ENCODE results near the gene TMEM63C.

TMEM63C gene

DNA sequence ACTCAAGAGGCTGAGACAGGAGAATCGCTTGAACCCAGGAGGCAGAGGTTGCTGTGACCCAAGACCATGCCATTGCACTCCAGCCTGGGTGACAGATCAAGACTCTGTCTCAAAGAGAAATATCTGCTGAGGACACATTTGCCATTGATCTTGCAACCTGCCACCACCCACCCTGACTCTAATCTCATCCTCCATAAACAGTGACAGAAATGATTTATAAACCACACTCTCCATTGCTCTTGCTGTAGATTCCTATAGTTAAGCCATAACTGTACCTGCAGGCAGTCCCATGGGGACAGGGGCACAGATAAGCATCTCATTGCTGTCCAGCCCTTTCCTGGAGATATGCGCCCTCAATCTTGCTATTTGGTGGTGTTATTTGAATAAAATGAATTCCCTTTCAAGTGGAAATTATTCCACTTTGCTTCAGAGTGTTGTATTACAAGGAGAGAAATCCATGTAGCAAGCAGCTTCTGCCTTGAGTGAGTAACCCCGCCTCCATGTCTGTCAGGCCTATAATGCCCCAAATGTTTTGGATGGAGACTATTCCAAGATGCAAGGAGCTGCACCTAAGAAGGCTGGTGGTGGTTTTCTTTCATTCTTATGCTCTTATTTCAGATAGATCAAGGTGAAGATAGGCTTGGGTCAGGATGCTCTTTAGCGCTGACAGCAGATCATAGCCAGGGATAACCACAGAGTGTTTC lies 37.0 kb upstream of the TMEM63C start:
- H3K36me3 ChIP-seq (replicated peaks; ENCODE audit: insufficient read depth, low read length) = no peaks in the 10 kb centered on the region
- H3K27ac ChIP-seq (ENCODE audit: low read length) = no peak overlapping the region
- no peak overlapping the region for H3K9ac ChIP-seq (ENCODE audit: low read length)
- H3K4me2 ChIP-seq (ENCODE audit: low read depth, low read length) = no peak overlapping the region
- H3K9me3 ChIP-seq (replicated peaks; ENCODE audit: insufficient read depth, low read length) = no peaks in the 10 kb centered on the region
- H3K9me2 ChIP-seq (replicated peaks; ENCODE audit: insufficient read depth, low read length) = no peaks in the 10 kb centered on the region
- peaks cover 23% of the 10 kb centered on the region for H3K27me3 ChIP-seq (replicated peaks; ENCODE audit: insufficient read depth, low read length)
- no peaks in the 10 kb centered on the region for H4K20me1 ChIP-seq (ENCODE audit: insufficient read depth, low read length)
- H2AFZ ChIP-seq (ENCODE audit: low read length) = no peak overlapping the region
- DNase-seq = no peak
- H3F3A ChIP-seq (ENCODE audit: insufficient read depth, low read length) = no peaks in the 10 kb centered on the region
- H3K4me3 ChIP-seq (ENCODE audit: low read length) = no peak overlapping the region
- no peaks in the 10 kb centered on the region for H3K79me2 ChIP-seq (ENCODE audit: low read length)
- no peak for TF ChIP-seq EZH2phosphoT487 (IDR thresholded peaks at IDR 0.05; ENCODE audit: low read length)
- TF ChIP-seq, protein P1, sequence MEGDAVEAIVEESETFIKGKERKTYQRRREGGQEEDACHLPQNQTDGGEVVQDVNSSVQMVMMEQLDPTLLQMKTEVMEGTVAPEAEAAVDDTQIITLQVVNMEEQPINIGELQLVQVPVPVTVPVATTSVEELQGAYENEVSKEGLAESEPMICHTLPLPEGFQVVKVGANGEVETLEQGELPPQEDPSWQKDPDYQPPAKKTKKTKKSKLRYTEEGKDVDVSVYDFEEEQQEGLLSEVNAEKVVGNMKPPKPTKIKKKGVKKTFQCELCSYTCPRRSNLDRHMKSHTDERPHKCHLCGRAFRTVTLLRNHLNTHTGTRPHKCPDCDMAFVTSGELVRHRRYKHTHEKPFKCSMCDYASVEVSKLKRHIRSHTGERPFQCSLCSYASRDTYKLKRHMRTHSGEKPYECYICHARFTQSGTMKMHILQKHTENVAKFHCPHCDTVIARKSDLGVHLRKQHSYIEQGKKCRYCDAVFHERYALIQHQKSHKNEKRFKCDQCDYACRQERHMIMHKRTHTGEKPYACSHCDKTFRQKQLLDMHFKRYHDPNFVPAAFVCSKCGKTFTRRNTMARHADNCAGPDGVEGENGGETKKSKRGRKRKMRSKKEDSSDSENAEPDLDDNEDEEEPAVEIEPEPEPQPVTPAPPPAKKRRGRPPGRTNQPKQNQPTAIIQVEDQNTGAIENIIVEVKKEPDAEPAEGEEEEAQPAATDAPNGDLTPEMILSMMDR (IDR thresholded peaks at IDR 0.05; ENCODE audit: low read length) = no peak
- TF ChIP-seq EZH2 (optimal IDR thresholded peaks at IDR 0.05; ENCODE audit: low read depth, low read length) = no peak
- no peaks in the 10 kb centered on the region for H3K4me1 ChIP-seq (ENCODE audit: low read length)

DNA sequence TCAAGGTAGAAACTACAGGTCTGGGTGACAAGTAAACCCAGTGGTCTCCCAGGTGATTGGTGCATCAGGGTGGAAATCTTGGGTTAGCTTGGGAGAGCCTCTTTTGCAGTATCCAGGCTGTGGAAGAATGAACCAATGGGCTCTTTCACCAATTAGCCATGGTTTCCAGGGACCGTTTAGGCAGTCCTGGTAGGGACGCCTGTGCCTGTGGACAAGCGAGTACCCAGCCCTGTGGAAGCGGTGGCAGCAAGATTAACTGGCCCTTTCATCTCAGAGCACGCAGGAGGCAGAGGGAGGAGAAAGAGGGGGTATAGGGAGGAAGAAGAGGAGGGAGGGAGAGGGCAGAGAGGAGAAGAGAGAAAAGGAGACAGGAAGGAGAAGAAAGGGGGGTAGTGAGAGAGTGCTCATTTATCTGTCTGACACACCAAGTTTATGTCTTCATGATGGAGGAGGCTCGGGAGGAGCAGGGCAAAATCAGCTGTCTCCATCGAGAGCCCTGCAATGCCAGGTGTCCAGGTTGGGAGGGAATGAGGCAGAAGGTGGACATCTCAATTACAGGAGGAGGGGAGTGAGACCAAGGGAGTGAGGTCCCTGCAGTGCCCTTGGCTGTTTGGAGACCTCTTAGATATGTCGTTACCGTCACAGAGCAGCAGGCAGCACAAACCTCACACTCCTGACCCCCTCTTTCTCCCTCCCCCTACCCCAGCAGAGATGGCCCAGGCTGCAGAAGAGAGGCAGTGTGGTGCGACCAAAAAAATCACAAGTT lies 35.4 kb upstream of the TMEM63C start:
- Histone ChIP-seq H2AFZ (ENCODE audit: low read length) (no peak overlapping the region), H3F3A (ENCODE audit: insufficient read depth, low read length) (no peaks in the 10 kb centered on the region)

DNA sequence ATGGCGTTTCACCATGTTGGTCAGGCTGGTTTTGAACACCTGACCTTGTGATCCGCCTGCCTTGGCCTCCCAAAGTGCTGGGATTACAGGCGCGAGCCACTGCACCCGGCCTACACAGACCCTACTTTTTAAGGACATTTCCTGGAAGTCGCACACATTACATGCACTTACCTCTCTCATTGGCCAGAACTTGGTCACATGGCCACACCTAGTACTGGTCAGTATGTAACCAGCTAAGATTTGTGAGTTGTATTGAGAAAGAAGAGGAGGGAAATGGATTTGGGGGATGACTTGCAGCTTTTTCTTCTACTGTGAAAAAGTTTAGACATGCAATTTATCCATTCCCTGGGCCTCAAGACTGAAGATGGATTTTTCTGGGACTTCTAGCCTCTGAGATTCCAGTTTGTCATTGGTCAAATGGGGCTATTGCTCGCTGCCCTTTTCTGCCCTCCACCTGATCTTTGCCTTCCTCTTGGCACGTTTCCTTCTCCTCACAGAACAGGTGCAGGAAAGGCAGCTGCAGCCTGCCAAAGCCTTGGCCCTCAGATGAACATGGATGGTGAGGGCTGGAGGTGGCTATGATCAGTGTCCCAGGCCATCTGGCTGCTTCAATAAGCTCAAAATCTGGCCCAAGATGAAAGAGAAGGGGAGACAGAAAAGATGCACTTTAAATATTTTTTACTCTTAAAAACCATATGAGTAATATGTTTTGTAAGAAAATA lies 32.9 kb upstream of the TMEM63C start:
- Histone ChIP-seq H3K9ac (ENCODE audit: low read length) (no peak overlapping the region), H4K20me1 (ENCODE audit: insufficient read depth, low read length) (no peaks in the 10 kb centered on the region), H3K9me3 (replicated peaks; ENCODE audit: insufficient read depth, low read length) (no peaks in the 10 kb centered on the region), H3K27me3 (replicated peaks; ENCODE audit: insufficient read depth, low read length) (no peaks in the 10 kb centered on the region), H3K4me1 (ENCODE audit: low read length) (no peaks in the 10 kb centered on the region), H3K4me3 (ENCODE audit: low read length) (no peak overlapping the region), H3F3A (ENCODE audit: insufficient read depth, low read length) (no peaks in the 10 kb centered on the region), H3K79me2 (ENCODE audit: low read length) (no peaks in the 10 kb centered on the region), H3K27ac (ENCODE audit: low read length) (no peak overlapping the region), H2AFZ (ENCODE audit: low read length) (no peak overlapping the region), H3K9me2 (replicated peaks; ENCODE audit: insufficient read depth, low read length) (no peaks in the 10 kb centered on the region), H3K4me2 (ENCODE audit: low read depth, low read length) (no peak overlapping the region), H3K36me3 (replicated peaks; ENCODE audit: insufficient read depth, low read length) (no peaks in the 10 kb centered on the region)
- DNase-seq = no peak
- no peak for TF ChIP-seq EZH2 (optimal IDR thresholded peaks at IDR 0.05; ENCODE audit: low read depth, low read length)
- TF ChIP-seq, protein P1 (IDR thresholded peaks at IDR 0.05; ENCODE audit: low read length) = no peak
- no peak for TF ChIP-seq EZH2phosphoT487 (IDR thresholded peaks at IDR 0.05; ENCODE audit: low read length)

More for the DNA sequence above, 35.4 kb upstream of the TMEM63C start:
- H3K9ac ChIP-seq (ENCODE audit: low read length) = no peak overlapping the region
- H3K4me3 ChIP-seq (ENCODE audit: low read length) = no peak overlapping the region
- no peaks in the 10 kb centered on the region for H3K79me2 ChIP-seq (ENCODE audit: low read length)
- no peak overlapping the region for H3K27ac ChIP-seq (ENCODE audit: low read length)
- peaks cover 11% of the 10 kb centered on the region; the same call in 1 of the 2 replicates for H3K27me3 ChIP-seq (replicated peaks; ENCODE audit: insufficient read depth, low read length)
- no peaks in the 10 kb centered on the region for H3K9me3 ChIP-seq (replicated peaks; ENCODE audit: insufficient read depth, low read length)
- TF ChIP-seq, protein P1 (IDR thresholded peaks at IDR 0.05; ENCODE audit: low read length) = no peak
- no peak for TF ChIP-seq EZH2phosphoT487 (IDR thresholded peaks at IDR 0.05; ENCODE audit: low read length)
- no peak for TF ChIP-seq EZH2 (optimal IDR thresholded peaks at IDR 0.05; ENCODE audit: low read depth, low read length)
- H3K4me2 ChIP-seq (ENCODE audit: low read depth, low read length) = no peak overlapping the region
- H3K9me2 ChIP-seq (replicated peaks; ENCODE audit: insufficient read depth, low read length) = no peaks in the 10 kb centered on the region
- DNase-seq = no peak
- no peaks in the 10 kb centered on the region for H4K20me1 ChIP-seq (ENCODE audit: insufficient read depth, low read length)
- H3K36me3 ChIP-seq (replicated peaks; ENCODE audit: insufficient read depth, low read length) = no peaks in the 10 kb centered on the region
- no peaks in the 10 kb centered on the region for H3K4me1 ChIP-seq (ENCODE audit: low read length)

Data from MM.1S (cell line).